HUES64 (cell line): ENCODE measurements around the gene MB.

Source experiments
- H3K27ac ChIP-seq: 2 replicates; pipeline ENCODE4 v1.7.0; 2013; ENCODE audit warnings: low read depth, low read length, inconsistent platforms
- H3K27me3 ChIP-seq: 2 replicates; pipeline ENCODE4 v1.6.1; 2013; ENCODE audit warnings: mild to moderate bottlenecking, low read length; ENCODE audit not compliant: insufficient read depth
- H3K36me3 ChIP-seq: 2 replicates; pipeline ENCODE4 v1.6.1; 2013; ENCODE audit warnings: mild to moderate bottlenecking, low read length; ENCODE audit not compliant: insufficient read depth
- H3K4me1 ChIP-seq: 2 replicates; pipeline ENCODE4 v1.6.1; 2013; ENCODE audit warnings: mild to moderate bottlenecking, low read length, moderate library complexity; ENCODE audit not compliant: insufficient read depth
- H3K4me3 ChIP-seq: 2 replicates; pipeline ENCODE4 v1.5.1; 2013; ENCODE audit warnings: mild to moderate bottlenecking, low read length, moderate library complexity
- H3K9ac ChIP-seq: 2 replicates; pipeline ENCODE4 v1.6.1; 2013; ENCODE audit warnings: mild to moderate bottlenecking, low read depth, low read length
- H3K9me3 ChIP-seq: 2 replicates; pipeline ENCODE4 v1.6.1; 2013; ENCODE audit warnings: low read depth, low read length; ENCODE audit not compliant: insufficient read depth
- WGBS: fragments of 150-250, 120-280 bp; methylation state at CpG from one replicate; pipeline ENCODE4 v1.1.7; 2013; ENCODE audit warnings: missing lambda C conversion rate; 5-methylcytosine and 5-hydroxymethylcytosine counted together

Gene MB

DNA sequence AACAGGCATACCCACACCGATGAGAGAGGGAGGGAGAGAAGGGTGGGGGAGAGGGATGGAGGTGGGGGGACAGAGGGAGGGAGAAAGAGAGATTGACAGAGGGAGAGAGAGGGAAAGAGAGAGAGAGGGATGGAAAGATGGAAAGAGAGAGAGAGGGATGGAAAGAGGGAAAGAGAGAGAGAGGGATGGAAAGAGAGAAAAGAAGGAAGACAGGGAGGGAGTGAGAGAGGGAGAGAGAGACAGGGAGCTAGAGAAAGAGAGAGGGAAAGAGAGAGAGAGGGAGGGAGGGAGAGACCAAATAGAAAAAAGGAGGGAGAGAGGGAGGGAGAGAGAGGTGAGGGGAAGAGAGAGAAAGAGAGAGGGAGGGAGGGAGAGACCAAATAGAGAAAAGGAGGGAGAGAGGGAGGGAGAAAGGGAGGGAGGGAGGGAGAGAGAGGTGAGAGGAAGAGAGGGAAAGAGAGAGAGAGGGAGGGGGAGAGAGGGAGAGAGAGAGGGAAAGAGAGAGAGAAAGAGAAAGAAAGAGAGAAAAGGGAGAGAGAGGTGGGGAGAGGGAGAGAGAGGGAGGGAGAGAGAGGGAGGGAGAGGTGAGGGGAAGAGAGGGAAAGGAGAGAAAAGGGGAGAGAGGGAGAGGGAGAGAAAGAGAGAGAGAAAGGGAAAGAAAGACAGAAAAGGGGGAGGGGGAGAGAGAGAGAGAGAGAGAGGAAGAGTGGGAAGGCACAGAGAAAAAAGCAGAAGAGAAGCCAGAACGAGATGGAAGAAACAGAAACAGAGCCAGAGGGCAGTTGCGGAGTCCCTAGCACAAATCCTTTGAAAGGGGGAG is 23.8 kb downstream of the MB start:
- Histone ChIP-seq H3K9me3 (no peaks in the 10 kb centered on the region), H3K9ac (no peak overlapping the region), H3K4me3 (no peak overlapping the region), H3K27me3 (no peaks in the 10 kb centered on the region), H3K36me3 (no peaks in the 10 kb centered on the region), H3K4me1 (peaks cover 13% of the 10 kb centered on the region), H3K27ac (no peak overlapping the region)
- WGBS: 43% methylated on average over 3 of the region's 3 CpGs

DNA sequence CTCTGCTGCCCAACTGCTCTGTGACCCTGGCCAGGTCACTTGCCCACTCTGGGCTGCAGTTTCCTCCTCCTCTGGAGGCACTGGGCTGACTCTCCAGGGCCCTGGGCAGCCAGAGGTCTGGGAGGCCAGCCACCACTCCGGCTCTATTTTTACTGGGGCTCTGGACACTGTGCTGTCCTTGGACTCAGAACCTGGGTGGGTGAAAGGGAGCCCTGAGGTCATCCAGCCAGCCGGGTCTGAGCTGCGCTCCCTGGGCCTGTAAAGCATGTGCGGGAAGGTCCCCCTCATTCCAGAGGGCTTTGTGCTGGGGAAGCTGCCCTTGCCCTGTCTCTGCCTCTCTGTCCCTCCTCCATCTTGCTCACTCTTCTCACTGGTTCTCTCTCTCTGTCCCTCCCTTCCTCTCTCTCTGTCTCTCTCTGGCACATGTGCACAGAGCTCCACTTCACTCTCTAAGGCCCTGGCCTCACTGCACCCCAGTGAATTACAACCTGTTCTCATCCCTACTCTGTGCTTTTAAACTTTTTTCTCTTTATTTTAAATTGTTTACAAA is 24.6 kb downstream of the MB start:
- no peak overlapping the region for H3K4me3 ChIP-seq
- no peaks in the 10 kb centered on the region for H3K36me3 ChIP-seq
- no peaks in the 10 kb centered on the region for H3K9me3 ChIP-seq
- H3K27me3 ChIP-seq: no peaks in the 10 kb centered on the region
- no peak overlapping the region for H3K9ac ChIP-seq
- 69% methylated on average over 4 of the region's 4 CpGs for WGBS
- no peak overlapping the region for H3K27ac ChIP-seq
- peaks cover 13% of the 10 kb centered on the region for H3K4me1 ChIP-seq

DNA sequence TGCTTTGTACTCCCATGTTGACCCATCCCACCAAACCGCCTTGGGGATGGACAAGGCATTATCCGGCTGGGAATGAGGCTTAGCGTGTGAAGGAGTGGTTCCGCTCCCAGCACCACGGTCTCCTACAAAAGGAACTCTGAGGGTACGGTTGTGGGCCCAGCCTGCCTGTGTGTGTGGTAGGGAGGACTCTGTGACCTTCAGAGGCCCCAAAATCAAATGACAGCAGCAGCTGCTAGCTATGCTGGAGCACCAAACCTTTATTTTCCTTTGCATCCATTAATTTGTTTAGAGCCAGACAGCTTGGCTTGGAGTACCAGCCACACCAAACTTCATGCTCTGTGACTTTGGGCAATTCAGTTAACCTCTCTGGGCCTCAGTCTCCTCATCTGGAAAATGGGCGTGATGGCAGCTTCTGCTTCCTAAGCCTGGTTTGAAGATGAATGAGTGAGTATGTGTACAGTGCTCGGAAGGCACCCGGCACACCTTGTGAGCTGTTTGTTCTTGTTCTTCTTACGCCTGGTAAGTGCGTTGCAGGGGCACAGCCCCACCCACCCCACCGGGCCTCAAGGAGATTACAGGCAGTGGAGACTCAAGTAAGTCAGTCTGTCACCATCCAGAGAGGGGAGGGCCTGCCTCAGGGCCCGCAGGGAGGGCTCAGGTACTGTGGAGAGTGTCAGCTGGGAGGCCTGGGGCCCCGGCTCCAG is 25.3 kb downstream of the MB start:
- Histone ChIP-seq H3K9ac (no peak overlapping the region), H3K4me3 (no peak overlapping the region), H3K9me3 (no peaks in the 10 kb centered on the region), H3K4me1 (peaks cover 13% of the 10 kb centered on the region), H3K27ac (no peak overlapping the region), H3K27me3 (no peaks in the 10 kb centered on the region), H3K36me3 (no peaks in the 10 kb centered on the region)
- 90% methylated on average over 14 of the region's 14 CpGs for WGBS

DNA sequence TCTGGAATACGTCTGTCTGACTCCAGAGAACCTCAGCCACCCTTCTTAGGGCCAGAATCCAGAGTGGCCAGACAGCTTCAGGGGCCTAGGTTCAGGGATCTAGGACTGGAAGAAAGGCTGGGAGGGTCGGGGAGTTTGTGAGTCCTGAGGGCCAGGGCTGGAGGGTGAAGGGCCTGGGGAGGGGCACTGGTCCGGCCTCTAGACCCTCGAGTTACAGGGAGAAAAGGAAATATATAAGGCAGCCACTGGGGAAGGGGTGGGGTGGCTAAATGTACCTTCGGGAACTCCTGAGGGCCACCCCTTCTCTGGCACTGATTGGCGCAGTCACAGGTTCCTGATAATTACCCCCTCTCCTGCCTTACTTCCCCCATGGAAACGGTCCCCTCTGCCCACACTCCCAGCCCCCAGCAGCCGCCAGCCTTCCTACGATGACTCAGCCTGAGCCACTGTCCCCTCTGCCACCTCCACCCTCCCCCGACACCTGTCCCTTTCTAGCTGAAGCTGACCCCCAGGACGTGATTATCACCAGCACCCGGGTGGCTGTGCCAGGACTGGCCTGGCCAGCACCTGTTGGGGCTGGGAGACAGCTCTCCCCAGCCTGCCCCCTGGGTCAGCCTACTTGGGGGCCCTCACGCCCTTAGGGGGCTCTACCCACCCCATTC is 26.4 kb downstream of the MB start:
- no peaks in the 10 kb centered on the region for H3K9me3 ChIP-seq
- WGBS: 62% methylated on average over 13 of the region's 13 CpGs
- H3K27me3 ChIP-seq: no peaks in the 10 kb centered on the region
- H3K4me1 ChIP-seq: peaks cover 13% of the 10 kb centered on the region
- H3K4me3 ChIP-seq: no peak overlapping the region
- no peaks in the 10 kb centered on the region for H3K36me3 ChIP-seq
- H3K9ac ChIP-seq: no peak overlapping the region
- no peak overlapping the region for H3K27ac ChIP-seq

DNA sequence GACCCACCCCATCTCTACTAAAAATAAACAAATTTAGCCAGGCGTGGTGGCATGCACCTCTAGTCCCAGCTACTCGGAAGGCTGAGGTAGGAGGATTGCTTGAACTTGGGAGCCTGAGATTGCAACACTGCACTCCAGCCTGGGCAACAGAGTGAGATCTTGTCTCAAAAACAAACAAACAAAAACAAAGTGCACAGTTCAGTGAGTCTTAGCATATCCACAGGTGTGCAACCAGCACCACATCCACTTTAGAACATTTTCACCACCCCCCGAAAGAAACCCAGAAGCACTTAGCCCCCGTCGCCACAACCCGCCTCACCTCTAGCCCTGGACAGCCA is 27.4 kb downstream of the MB start:
- Histone ChIP-seq H3K9ac (no peak overlapping the region), H3K27me3 (no peaks in the 10 kb centered on the region), H3K36me3 (no peaks in the 10 kb centered on the region), H3K27ac (no peak overlapping the region), H3K9me3 (no peaks in the 10 kb centered on the region), H3K4me3 (no peak overlapping the region), H3K4me1 (peaks cover 13% of the 10 kb centered on the region)
- 94% methylated on average over 6 of the region's 6 CpGs for WGBS

DNA sequence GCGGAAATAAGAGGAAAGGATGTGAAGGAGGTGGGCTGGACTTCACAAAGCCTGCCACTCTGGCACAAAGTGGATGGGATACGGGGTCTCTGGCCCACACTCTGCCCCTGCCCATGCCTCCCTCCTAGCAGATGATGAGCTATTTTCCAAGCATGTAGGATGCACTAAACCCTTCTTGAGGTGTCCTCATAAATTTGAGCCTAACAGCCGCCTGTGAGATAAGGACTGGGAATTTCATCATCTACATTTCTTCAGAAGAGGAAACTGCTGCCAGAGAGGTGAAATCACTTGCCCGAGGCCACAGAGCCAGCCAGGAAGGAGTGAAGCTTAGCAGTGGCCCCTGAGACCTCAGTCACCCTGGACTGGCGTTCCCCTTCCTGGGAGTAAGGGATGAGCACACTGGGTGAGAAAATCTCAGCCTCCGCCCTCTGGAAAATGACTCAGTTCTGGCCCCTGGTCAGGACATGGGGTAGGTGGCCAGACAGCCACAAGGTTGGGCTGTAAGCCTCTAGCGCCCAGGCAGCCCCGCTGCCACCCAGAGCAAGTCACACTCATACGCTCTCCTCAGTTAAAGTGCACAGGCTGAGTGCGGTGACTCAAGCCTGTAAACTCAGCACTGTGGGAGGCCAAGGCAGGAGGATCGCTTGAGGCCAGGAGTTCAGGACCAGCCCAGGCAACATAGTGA is 27.9 kb downstream of the MB start:
- H3K9me3 ChIP-seq: no peaks in the 10 kb centered on the region
- H3K27ac ChIP-seq: no peak overlapping the region
- peaks cover 12% of the 10 kb centered on the region for H3K4me1 ChIP-seq
- no peak overlapping the region for H3K9ac ChIP-seq
- H3K27me3 ChIP-seq: no peaks in the 10 kb centered on the region
- H3K4me3 ChIP-seq: no peak overlapping the region
- H3K36me3 ChIP-seq: no peaks in the 10 kb centered on the region
- 80% methylated on average over 11 of the region's 11 CpGs for WGBS

DNA sequence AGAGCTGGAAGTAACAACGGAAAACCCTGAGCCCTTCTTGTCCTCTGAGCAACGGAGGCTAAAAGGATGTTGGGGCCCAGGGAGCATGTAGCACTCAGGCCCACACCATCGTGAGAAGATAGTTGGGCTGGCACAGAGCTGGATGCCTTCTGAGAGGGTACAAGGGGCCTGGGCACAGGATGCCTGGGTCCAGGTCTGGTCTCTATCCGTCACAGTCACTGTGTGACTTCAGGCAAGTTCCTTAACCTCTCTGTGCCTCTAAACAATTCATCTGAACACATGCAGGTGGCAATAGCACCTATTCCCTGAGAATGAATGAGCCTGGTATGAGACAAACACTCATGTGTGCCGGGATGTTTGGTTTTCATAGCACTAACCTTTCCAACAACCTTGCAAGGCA is 29.2 kb downstream of the MB start:
- H3K4me1 ChIP-seq: peaks cover 5% of the 10 kb centered on the region
- no peak overlapping the region for H3K27ac ChIP-seq
- H3K9me3 ChIP-seq: no peaks in the 10 kb centered on the region
- H3K27me3 ChIP-seq: no peaks in the 10 kb centered on the region
- no peaks in the 10 kb centered on the region for H3K36me3 ChIP-seq
- H3K9ac ChIP-seq: no peak overlapping the region
- H3K4me3 ChIP-seq: no peak overlapping the region
- WGBS: 92% methylated on average over 5 of the region's 5 CpGs

DNA sequence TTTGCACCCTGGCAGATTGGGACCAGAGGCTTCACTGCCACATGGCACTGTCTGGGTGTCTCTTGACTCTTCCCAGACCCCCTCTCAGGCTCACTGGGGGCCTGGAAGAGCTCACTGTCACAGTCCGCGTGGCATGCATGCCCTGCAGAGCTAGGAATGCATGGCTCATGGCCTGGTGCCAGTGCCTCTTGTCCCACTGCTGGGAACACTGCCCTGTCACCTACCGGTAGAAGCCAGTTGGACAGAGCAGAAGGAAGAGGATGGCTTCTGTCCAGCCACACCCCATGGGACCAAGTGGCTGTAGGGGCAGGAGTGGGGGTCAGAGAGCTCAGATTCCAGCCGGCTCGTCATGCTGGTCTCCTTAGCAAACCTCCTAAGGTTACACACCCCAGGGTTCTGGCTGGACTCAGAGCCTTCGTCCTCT is 29.7 kb downstream of the MB start:
- Histone ChIP-seq H3K9me3 (no peaks in the 10 kb centered on the region), H3K4me1 (peaks cover under 1% of the 10 kb centered on the region), H3K27ac (no peak overlapping the region), H3K4me3 (no peak overlapping the region), H3K27me3 (no peaks in the 10 kb centered on the region), H3K9ac (no peak overlapping the region), H3K36me3 (no peaks in the 10 kb centered on the region)
- 85% methylated on average over 6 of the region's 6 CpGs for WGBS

DNA sequence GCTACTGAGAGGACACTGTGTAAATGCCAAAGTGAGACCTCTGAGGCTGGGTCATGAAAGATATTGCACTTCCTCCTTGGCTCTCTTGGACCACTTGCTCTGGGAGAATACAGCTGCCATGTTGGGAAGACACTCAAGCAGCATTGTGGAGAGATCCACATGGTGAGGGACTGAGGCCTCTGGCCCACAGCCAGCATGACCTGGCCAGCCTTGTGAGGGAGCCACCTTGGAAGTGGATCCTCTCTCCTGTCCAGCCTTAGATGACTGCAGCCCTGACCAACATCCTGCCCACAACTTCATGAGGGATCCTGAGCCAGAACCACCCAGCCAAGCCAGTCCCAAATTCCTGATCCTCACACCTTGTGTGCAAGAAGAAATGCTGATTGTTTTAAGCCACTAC is 30.4 kb downstream of the MB start:
- Histone ChIP-seq H3K4me1 (no peaks in the 10 kb centered on the region), H3K36me3 (no peaks in the 10 kb centered on the region), H3K27me3 (no peaks in the 10 kb centered on the region), H3K4me3 (no peak overlapping the region), H3K9me3 (no peaks in the 10 kb centered on the region), H3K9ac (no peak overlapping the region), H3K27ac (no peak overlapping the region)

DNA sequence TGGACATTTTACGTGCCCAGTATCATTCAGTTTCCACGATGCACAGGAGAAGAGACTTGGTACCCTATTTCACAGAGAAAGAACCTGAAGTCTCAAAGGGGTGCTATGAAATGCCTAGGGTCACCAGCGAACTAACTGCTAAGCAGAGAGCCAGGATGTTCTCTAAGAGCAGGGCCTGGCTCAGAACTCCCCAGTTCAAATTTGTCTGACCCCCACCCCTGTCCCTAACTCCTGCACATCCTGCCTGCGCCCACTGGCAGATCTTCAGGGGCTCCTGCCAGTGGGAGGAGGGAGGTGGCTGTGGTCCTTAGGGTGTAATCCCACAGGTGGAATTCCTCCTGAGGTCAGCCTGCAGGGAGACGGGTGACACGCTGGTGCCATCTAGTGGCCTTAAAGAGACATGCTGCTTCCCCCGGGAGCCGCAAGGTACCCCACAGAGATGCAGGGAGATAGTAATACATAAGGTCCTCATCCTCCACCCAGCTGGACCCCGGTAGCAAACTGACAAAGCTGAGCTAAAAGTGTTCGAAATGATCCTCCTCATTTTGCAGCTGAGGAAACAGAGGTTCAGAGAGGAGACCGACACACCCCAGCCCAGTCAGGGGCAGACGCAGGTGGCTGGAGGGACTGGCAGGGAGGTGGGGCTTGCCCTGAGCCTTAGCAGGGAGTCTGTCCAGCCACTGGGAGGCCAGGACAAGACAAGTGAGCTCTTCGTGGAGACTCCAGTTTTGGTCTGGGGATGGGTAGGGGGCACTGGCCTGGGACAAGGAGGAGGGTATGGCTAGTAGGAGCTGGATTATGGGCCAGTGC is 34.1 kb downstream of the MB start:
- no peak overlapping the region for H3K9ac ChIP-seq
- H3K27ac ChIP-seq: no peak overlapping the region
- no peaks in the 10 kb centered on the region for H3K36me3 ChIP-seq
- no peaks in the 10 kb centered on the region for H3K27me3 ChIP-seq
- no peaks in the 10 kb centered on the region for H3K4me1 ChIP-seq
- no peaks in the 10 kb centered on the region for H3K9me3 ChIP-seq
- H3K4me3 ChIP-seq: no peak overlapping the region
- WGBS: 32% methylated on average over 13 of the region's 13 CpGs
